ENCODE data around the gene ZFYVE26.

The ZFYVE26 gene

DNA sequence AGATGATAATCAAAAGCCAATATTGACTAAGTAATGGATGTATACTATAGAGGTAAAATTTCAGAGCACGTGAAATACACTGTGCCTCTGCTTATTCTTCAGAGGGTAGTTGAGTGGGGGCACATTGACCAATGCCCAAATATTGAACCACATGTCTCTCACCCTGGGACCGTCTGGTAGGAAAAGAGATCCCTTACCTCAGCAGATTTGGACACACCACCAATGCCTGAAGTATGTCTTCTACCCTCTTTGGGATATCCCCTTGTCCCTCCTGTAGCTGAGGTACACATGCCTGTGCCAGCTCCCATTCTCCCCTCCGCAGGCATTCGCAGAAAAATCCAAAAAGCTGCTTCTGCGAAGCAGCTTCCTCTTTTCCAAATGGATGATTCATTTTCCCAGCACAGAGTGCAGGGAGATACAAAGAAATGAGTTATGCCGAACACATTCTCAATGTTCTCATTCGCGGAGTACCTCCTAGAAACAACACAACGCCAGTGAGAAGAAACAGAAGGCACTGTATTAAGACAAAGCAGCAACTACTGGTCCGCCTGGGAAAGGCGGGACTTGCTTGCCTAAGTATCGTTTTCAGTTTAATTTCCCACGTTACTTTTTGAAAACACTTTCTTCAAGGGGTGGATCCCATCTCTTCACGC, 691 bp downstream of the ZFYVE26 start:
- Histone ChIP-seq H3K27ac (peak overlapping the region in 1 of 2 donors; percentile 50), H3K4me3 (peak overlapping the region; percentile 85)
- TF ChIP-seq, protein P1, sequence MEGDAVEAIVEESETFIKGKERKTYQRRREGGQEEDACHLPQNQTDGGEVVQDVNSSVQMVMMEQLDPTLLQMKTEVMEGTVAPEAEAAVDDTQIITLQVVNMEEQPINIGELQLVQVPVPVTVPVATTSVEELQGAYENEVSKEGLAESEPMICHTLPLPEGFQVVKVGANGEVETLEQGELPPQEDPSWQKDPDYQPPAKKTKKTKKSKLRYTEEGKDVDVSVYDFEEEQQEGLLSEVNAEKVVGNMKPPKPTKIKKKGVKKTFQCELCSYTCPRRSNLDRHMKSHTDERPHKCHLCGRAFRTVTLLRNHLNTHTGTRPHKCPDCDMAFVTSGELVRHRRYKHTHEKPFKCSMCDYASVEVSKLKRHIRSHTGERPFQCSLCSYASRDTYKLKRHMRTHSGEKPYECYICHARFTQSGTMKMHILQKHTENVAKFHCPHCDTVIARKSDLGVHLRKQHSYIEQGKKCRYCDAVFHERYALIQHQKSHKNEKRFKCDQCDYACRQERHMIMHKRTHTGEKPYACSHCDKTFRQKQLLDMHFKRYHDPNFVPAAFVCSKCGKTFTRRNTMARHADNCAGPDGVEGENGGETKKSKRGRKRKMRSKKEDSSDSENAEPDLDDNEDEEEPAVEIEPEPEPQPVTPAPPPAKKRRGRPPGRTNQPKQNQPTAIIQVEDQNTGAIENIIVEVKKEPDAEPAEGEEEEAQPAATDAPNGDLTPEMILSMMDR (IDR thresholded peaks at IDR 0.05): no peak
- no peak for DNase-seq (ENCODE audit: low spot score)

DNA sequence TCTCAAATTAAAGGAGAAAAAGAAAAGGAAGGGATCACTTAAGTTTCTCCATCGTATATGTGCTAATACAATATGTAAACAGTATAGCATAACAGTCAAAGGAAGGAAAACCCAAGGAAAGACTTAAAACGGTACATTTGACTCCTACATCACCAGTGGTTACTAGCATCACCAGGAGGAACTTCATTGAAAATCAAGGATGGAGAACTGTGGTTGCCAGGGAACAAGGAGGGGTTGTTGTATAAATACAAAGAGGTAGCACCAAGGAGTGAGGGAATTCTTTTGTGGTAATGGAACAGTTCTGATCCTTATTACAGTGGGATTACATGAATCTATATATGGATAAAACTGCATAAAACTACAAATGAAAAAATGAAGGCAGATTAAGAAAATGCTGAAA, 1.6 kb downstream of the ZFYVE26 start:
- H3K27ac ChIP-seq: no peak overlapping the region
- no peak for DNase-seq (ENCODE audit: low spot score)
- TF ChIP-seq, protein P1 (IDR thresholded peaks at IDR 0.05): no peak
- no peak overlapping the region for H3K4me3 ChIP-seq

DNA sequence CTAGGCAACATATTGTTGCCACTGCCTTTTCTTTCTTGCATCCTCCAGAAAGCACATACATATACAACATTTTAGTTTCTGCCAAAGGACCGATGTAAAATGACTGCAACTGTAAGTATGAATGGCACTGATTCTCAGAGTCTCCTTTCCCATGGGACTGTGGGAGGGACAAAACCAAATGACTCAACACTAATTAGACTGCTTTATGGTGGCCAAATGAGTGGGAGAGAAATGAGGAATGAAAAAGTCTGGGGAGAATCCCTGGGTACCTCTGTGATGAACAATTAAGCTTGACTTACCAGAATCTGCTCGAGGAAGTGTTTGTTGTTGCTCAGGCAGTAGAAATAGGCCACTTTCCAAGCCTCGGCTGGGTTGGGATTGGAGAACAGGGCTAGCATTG, 10.1 kb downstream of the ZFYVE26 start:
- TF ChIP-seq, protein P1 (IDR thresholded peaks at IDR 0.05): no peak
- no peak for DNase-seq (ENCODE audit: low spot score)
- H3K4me3 ChIP-seq: no peak overlapping the region
- H3K27ac ChIP-seq: no peak overlapping the region

DNA sequence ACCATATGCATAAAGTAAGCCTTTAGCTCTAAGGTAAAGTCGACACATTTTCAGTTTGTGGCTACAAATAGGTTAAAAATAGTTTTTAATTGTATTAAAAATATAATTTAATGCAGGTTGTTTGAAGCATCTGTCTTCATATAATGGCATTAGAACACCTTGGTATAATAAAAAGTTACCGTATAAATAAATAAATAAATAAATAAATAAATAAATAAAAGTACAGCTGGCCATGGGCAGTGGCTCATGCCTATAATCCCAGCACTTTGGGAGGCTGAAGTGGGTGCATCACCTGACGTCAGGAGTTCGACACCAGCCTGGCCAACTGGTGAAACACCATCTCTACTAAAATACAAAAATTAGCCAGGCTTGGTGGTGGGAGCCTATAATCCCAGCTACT, 15.6 kb downstream of the ZFYVE26 start:
- DNase-seq (ENCODE audit: low spot score): no peak
- TF ChIP-seq, protein P1 (IDR thresholded peaks at IDR 0.05): no peak
- no peak overlapping the region for H3K27ac ChIP-seq
- H3K4me3 ChIP-seq: no peak overlapping the region

DNA sequence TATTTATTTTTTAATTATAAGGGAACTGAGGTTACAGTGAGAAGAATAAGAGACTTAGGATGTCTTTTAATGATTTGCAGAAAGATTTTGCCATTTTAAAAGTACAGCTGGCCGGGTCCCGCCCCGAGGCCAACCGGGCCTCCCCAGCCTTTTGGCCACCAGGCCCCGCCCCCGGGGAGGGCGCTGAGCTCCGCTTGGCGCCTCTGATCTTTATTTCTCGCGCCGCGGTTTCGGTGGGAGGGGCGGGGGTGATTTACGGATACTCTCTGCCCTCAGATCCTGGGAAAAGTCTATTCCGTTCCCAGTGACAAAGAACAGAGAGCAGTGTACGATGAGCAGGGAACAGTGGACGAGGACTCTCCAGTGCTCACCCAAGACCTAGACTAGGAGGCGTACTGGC, 17.7 kb downstream of the ZFYVE26 start:
- TF ChIP-seq, protein P1 (IDR thresholded peaks at IDR 0.05): no peak
- Histone ChIP-seq H3K27ac (no peak overlapping the region), H3K4me3 (no peak overlapping the region)
- DNase-seq (ENCODE audit: low spot score): no peak

DNA sequence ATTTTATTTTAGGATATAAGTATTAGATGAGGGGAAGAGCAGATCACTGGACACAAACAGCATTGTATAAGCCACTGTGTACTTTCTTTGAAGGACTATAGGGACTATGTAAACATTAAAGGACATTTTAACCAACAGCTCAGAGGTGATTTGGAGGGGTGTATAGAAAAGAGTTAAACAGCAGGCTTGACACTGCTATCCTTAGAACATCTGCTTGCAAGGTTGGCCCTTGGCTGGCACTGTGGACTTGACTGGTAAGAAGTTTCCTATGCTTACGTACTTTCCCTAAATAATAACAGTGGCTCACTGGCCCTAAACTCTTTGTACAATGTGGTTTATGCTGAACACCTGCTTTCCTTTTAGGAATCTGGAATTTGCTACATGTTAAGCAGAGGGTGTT, 28.7 kb downstream of the ZFYVE26 start:
- no peak for DNase-seq (ENCODE audit: low spot score)
- TF ChIP-seq, protein P1 (IDR thresholded peaks at IDR 0.05): no peak
- Histone ChIP-seq H3K4me3 (no peak overlapping the region), H3K27ac (no peak overlapping the region)

DNA sequence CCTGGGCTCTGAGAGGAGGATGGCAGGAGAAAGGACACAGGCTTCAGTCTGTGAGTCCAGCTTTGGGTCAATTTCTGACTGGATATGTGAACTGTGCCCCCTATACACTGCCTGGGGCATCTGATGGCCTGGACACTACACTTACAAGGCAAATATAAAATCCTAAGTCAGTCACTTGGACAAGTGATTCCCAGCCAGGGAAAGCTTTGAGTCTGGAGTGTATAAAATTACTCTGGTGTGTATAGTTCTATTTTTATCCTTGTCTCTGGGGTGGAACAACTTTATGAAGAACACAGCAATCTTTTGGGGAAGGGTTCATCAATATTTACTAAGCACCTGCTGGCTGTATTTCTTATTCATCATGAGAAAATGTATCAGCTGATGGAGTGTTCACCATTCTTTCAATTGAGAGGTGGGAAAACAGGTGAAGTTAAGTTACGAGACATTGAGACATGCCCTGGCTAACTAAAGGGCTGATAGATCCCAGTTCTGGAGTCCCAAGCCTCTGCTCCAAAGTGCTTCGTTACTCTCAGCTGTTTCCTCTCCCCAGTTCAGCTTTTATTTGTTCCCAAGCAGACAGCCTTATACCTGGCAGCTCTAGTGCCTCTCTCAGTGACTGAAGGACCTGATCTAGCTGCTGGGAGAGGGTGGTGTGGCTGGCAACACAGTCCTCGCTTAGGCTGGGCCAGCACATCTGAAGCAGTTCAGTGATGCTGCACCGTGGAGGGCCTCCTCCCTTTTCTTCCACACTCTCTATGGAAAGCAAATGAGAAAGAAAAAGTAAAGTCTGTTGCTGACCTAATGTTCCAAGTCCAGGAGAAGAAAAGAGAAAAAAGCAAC, 30.9 kb downstream of the ZFYVE26 start:
- no peak for DNase-seq (ENCODE audit: low spot score)
- TF ChIP-seq, protein P1 (IDR thresholded peaks at IDR 0.05): no peak

More for the DNA sequence above, 30.9 kb downstream of the ZFYVE26 start:
- Histone ChIP-seq H3K4me3 (no peak overlapping the region), H3K27ac (no peak overlapping the region)

Measured in coronary artery (tissue), 2 donors.